Measurements from ENCODE around the gene TRIM63. TPM values are rescaled to one million over a fixed set of nuclear protein-coding genes. Genes with fewer than 3 reads are reported as not detected.

The TRIM63 gene
- total RNA-seq, 2 experiments from 2014 or later: not detected

- CTCF ChIA-PET: no interaction called here
These were observed 2.9 kb downstream of the TRIM63 start for GRCh38 chr1:26064553-26064952.

GRCh38 chr1:26060832-26061574, 6.4 kb downstream of the TRIM63 start:
- CTCF ChIA-PET: no interaction called here
- DNase-seq (no peak), ATAC-seq (ENCODE audit: poor library complexity) (no peak)
- Histone ChIP-seq H3K9me3 (ENCODE audit: control insufficient read depth in 1 of 2, insufficient read depth in 1 of 2, low read length in 2 of 2) (no peaks in the 10 kb centered on the region), H3K4me3 (ENCODE audit: low read length) (no peak overlapping the region), H3K27me3 (ENCODE audit: control insufficient read depth in 1 of 2, insufficient read depth in 2 of 2, low read length in 2 of 2) (peaks cover 6 to 11% of the 10 kb centered on the region in 2 experiments), H3K36me3 (ENCODE audit: insufficient read depth, low read length) (no peaks in the 10 kb centered on the region), H3K4me1 (ENCODE audit: insufficient read depth, low read length) (no peaks in the 10 kb centered on the region), H3K27ac (ENCODE audit: low read depth in 1 of 2, low read length in 2 of 2) (no peak overlapping the region)
- Mint-ChIP-seq H3K9me3 (no peaks in the 10 kb centered on the region), H3K4me3 (no peak overlapping the region), H3K27me3 (peaks cover 24% of the 10 kb centered on the region), H3K27ac (no peak overlapping the region), H3K36me3 (ENCODE audit: low read depth) (no peaks in the 10 kb centered on the region), H3K4me1 (ENCODE audit: low read depth) (no peaks in the 10 kb centered on the region)
- intact Hi-C loops (cut with DNase I, micrococcal nuclease): loop anchor here in 1 of 2 experiments (10.0 kb wide), 1 partner anchor 986 kb away; no protein-coding TSS in a partner anchor
- TF ChIP-seq CTCF (IDR thresholded peaks at IDR 0.05): no peak
- POLR2A ChIA-PET: no interaction called here

More at GRCh38 chr1:26064553-26064952, 2.9 kb downstream of the TRIM63 start:
- POLR2A ChIA-PET: no interaction called here
- no peak for DNase-seq
- Mint-ChIP-seq H3K27me3 (peaks cover 7% of the 10 kb centered on the region), H3K36me3 (ENCODE audit: low read depth) (no peaks in the 10 kb centered on the region), H3K9me3 (no peaks in the 10 kb centered on the region), H3K4me1 (ENCODE audit: low read depth) (no peaks in the 10 kb centered on the region), H3K27ac (no peak overlapping the region), H3K4me3 (no peak overlapping the region)
- H3K4me1 ChIP-seq (ENCODE audit: insufficient read depth, low read length): no peaks in the 10 kb centered on the region
- H3K27ac ChIP-seq (ENCODE audit: low read depth in 1 of 2, low read length in 2 of 2): no peak overlapping the region
- intact Hi-C loops (cut with DNase I, micrococcal nuclease): loop anchor here in 1 of 2 experiments (10.0 kb wide), 1 partner anchor 990 kb away; no protein-coding TSS in a partner anchor
- no peak overlapping the region for H3K4me3 ChIP-seq (ENCODE audit: low read length)
- no peaks in the 10 kb centered on the region for H3K36me3 ChIP-seq (ENCODE audit: insufficient read depth, low read length)
- ATAC-seq (ENCODE audit: poor library complexity): no peak
- TF ChIP-seq CTCF (IDR thresholded peaks at IDR 0.05): no peak
- no peaks in the 10 kb centered on the region for H3K9me3 ChIP-seq (ENCODE audit: control insufficient read depth in 1 of 2, insufficient read depth in 1 of 2, low read length in 2 of 2)
- peaks cover 6 to 10% of the 10 kb centered on the region in 2 experiments for H3K27me3 ChIP-seq (ENCODE audit: control insufficient read depth in 1 of 2, insufficient read depth in 2 of 2, low read length in 2 of 2)

GRCh38 chr1:26059906-26060305, 7.5 kb downstream of the TRIM63 start:
- no peak overlapping the region for H3K27ac ChIP-seq (ENCODE audit: low read depth in 1 of 2, low read length in 2 of 2)
- Mint-ChIP-seq H3K36me3 (ENCODE audit: low read depth) (no peaks in the 10 kb centered on the region), H3K4me3 (no peak overlapping the region), H3K27ac (no peak overlapping the region), H3K9me3 (no peaks in the 10 kb centered on the region), H3K4me1 (ENCODE audit: low read depth) (no peaks in the 10 kb centered on the region), H3K27me3 (peaks cover 32% of the 10 kb centered on the region)
- no peak for DNase-seq
- no peak for ATAC-seq (ENCODE audit: poor library complexity)
- H3K27me3 ChIP-seq (ENCODE audit: control insufficient read depth in 1 of 2, insufficient read depth in 2 of 2, low read length in 2 of 2): peaks cover 6 to 11% of the 10 kb centered on the region in 2 experiments
- H3K4me3 ChIP-seq (ENCODE audit: low read length): no peak overlapping the region
- H3K36me3 ChIP-seq (ENCODE audit: insufficient read depth, low read length): no peaks in the 10 kb centered on the region
- H3K9me3 ChIP-seq (ENCODE audit: control insufficient read depth in 1 of 2, insufficient read depth in 1 of 2, low read length in 2 of 2): no peaks in the 10 kb centered on the region
- intact Hi-C loops (cut with DNase I, micrococcal nuclease): loop anchor here in 1 of 2 experiments (10.0 kb wide), 1 partner anchor 985 kb away; no protein-coding TSS in a partner anchor
- no peak for TF ChIP-seq CTCF (IDR thresholded peaks at IDR 0.05)
- H3K4me1 ChIP-seq (ENCODE audit: insufficient read depth, low read length): no peaks in the 10 kb centered on the region
- ChIA-PET POLR2A (no interaction called here), CTCF (no interaction called here)

Measured in CD4-positive, alpha-beta T cell (primary cell).